KG1 (cell line): Measurements from ENCODE around the gene ZNF677.
"Not testable (repeated sequence)": the region's sequence is repeated elsewhere in the genome, so short reads cannot be mapped to it uniquely, and the experiment has no call there.

ENCODE experiments used
- DNase-seq: peaks from one replicate; lab custom pipeline; 2025; lab: John Stamatoyannopoulos, UW

Gene ZNF677

DNA sequence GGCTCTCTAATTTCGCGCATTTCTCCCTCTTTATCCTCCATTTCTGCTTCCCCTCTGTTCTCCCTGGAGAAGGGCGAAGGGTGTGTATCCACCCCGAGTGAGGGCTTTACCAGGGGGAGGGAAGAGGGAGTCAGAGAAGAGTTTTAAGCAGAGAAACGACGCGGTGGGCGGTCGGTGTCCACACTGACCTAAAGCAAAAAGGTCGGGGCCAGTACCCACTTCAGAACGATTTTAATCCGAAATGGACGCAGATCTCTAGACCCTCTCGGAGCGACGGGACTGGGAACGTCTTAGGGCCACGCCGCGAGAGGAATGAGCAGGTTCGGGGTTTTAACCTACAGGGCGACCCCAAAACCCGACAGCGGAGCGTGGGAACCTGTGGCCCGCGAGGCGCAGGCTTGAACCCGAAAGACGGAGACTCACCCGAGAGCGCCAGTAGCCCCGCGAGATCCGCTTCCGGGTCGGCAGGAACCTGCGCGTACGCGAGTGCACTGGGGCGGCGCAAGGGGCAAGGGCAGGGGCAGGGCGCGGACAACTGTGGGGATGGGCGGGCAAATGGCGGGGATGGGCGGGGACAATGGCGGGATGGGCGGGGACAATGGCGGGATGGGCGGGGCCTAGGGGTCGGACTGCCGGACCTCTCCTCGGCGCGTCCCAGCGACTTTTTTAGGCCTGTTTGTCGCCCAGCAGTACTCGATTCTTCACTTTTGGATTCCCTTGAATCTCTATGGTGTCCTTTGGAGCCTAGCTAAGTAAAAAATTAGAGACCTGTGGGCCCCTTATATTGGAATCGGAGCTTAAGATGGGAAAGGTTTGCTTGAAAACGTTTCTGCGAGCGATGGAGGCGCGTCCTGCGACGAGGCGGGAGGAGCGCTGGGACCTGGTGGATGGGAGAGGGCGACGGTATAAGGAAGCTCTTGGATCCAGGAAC, at the start of gene ZNF677:
TSS of gene ZNF677 (minus strand) at position 463 of the 931 bp plus-strand sequence. CDS start 3,323 bp downstream, outside the sequence.
- peak; percentile 43 for DNase-seq

DNA sequence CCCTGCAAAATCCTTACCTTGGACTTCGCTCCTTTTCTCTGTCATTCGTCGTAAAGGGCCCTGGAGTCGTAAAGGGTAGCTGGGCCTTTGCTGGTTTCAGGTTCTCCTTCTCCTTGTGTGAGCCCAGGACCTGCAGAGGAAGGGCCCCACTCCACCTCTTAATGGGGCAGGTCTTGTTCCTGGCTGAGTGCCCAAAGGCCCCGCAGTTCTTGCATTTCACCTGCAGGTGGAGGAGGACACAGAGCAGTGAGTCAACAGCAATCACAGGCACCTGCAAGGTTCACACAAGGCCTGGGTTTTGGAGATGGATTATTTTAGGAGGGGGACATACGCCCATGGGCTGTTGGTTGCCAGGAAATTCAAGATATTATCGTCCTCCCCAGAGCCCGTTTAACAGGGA, 46.7 kb upstream of the ZNF677 start:
- not testable (repeated sequence) for DNase-seq

DNA sequence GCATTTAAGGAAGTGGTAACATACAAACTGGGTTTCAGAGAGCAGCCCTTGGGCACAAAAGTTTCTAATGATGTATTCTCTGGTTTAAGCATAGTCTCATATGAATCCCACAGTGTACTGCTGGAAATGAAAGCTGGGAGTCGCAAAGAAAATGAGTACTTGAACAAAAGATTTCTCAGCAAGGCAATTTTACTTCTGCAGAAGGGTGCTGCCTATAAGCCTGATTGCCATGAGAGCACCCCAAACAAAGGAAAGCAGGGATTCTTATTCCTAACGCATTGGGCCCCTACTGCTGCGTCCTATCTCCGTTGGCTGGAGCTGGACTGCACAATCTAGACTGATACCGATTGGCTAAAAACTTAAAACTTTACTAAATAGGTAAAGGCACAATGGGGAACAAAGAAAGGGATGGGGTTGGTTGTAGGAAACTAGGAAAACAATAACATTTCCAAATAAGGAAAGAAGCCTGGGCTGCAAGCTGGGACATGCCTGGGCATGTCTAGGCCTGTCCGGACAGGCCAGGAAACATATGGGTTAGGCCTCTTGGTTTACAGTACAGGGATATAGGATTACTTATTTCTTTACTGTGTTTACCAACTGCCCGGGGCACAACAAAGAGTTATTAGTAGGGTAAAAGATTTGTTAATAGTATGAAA, 40.2 kb upstream of the ZNF677 start:
- no peak for DNase-seq

DNA sequence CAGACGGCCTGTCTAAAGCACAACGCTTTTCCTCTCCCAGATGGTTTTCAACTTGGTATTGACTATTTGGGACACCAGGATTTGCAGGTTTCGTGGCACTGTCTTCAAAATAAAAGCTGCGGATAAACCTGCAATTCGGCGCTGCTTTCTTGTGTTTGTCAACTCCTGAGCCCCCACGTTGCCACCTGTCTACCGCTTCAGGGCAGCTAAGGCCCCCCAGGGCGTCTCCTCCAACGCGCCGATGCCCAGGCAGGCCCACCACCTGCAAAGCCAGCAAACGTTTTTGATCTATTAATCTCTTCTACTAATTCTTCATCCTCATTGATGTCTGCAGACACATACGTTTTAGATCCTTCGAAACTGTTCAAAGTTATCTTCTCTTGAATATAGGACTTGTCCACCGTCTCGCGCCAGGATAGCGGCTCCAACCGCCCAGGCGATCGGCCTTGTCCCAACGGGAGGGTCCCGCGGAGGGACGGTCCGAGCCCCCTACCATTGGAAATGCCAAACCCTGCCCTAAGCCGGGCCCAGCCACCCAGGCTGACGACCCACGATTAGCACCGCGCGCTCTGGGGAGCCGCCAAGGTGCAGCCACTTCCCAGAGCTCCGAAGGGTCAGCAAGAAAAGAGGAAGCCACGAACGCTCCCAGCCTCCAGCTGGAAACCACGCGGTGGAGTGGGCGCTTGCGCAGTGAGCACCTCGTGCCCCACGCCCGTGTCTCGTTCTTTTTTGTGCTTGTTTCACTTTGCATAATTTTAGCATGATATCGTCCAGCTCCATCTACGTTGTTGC, 36.3 kb upstream of the ZNF677 start:
- no peak for DNase-seq

DNA sequence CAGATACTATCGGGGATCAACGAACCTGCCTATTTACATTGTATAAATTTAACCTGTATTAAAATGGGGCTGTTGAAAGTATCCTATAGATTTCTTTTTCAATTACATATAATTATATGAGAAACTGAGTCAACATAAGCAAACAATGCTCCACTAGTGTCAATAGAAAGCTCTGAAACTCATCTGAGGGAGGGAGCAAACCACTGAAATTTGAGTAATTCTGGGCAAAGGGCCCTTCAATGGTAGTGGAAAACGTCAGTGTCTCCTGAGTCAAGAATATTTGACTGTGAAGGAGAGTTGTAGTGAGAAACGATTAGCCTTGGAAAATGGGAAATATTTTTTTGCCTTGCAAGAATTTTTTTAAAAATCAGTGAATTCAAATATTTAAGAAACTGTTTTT, 30.4 kb upstream of the ZNF677 start:
- no peak for DNase-seq

DNA sequence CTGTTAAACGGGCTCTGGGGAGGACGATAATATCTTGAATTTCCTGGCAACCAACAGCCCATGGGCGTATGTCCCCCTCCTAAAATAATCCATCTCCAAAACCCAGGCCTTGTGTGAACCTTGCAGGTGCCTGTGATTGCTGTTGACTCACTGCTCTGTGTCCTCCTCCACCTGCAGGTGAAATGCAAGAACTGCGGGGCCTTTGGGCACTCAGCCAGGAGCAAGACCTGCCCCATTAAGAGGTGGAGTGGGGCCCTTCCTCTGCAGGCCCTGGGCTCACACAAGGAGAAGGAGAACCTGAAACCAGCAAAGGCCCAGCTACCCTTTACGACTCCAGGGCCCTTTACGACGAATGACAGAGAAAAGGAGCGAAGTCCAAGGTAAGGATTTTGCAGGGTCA, 27.3 kb upstream of the ZNF677 start:
- not testable (repeated sequence) for DNase-seq

DNA sequence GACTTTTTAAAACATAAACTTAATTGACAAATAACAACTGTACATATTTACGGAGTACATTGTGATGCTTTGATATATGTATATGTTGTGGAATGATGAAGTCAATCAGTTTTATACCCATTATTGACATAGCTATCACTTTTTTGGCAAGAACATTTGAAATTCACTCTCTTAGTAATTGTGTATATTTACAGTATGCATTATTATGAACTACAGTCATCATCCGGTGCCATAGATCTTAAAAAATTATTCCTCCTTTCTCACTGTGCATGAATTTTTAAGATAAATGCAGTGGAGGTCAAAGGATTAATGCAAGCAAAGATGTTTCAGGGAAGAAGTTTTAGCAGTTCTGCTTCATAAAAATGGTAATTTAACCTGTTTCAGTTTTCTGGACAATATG, 20.8 kb upstream of the ZNF677 start:
- DNase-seq: no peak

DNA sequence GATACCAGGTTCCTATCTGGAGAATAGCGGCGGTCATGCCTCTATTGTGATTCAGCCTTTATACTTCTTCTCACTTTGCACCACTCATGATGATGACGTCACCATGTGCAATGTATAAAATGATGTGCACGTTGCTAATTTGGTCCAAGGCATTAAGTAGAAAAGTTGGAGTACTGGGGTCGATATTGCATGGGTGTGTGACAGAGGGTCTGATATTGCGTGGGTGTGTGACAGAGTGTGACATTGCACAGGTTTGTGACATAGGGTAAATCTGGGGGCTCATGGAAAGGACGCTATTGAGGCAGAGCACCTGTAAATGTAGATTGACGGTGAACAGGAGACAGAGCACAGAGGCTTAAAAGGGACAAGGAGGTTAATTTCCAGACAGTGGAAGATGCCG, 17.4 kb upstream of the ZNF677 start:
- DNase-seq: no peak

DNA sequence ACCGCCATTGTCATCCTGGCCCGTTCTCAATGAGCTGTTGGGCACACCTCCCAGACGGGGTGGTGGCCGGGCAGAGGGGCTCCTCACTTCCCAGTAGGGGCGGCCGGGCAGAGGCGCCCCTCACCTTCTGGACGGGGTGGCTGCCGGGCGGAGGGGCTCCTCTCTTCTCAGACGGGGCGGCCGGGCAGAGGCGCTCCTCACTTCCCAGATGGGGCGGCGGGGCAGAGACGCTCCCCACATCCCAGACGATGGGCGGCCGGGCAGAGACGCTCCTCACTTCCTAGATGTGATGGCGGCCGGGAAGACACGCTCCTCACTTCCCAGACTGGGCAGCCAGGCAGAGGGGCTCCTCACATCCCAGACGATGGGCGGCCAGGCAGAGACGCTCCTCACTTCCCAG, 15.2 kb upstream of the ZNF677 start:
- not testable (repeated sequence) for DNase-seq

DNA sequence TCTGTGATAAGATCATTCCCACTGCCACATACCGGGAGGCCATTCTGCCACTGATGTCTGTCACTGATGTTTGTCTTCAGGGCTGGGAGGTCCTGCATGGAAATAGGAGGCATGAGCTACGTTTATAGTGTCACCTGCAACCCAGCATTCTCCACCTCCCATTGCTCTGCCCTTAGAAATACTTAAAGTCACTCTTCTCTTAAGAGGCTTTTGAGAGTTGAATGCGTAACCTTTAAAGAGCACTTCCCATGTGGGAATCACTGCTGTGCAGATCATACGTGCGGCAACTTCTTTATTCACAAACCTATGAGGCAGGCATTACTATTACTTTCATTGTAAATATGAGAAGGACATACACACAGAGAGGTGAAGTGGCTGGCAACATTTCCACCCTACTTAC, 12.9 kb upstream of the ZNF677 start, which contains the start of gene VN1R4:
TSS of gene VN1R4 (minus strand) at position 101 of the 400 bp plus-strand sequence. CDS start at position 43, 58 bp downstream.
- DNase-seq: not testable (repeated sequence)

DNA sequence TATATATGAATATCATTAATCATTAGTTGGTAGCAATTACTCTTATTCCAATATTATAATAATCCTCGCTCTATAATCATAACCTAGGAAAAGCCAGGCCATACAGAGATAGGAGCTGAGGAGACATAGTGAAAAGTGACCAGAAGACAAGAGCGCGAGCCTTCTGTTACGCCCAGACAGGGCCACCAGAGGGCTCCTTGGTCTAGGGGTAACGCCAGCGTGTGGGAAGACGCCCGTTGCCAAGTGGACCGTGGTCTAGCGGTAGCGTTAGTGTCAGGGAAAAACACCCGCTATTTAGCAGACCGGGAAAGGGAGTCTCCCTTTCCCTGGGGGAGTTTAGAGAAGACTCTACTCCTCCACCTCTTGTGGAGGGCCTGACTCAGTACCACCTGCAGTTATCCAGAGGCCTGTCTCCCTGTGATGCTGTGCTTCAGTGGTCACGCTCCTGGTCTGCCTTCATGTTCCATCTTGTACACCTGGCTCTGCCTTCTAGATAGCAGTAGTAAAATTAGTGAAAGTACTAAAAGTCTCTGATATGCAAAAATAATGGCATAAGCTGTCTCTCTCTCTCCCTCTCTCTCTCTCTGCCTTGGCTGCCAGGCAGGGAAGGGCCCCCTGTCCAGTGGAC, 3.2 kb upstream of the ZNF677 start, which contains the start of gene VN1R2:
TSS of gene VN1R2 (plus strand) at position 578 of the 628 bp plus-strand sequence. CDS start 84 bp downstream, outside the sequence.
- not testable (repeated sequence) for DNase-seq

DNA sequence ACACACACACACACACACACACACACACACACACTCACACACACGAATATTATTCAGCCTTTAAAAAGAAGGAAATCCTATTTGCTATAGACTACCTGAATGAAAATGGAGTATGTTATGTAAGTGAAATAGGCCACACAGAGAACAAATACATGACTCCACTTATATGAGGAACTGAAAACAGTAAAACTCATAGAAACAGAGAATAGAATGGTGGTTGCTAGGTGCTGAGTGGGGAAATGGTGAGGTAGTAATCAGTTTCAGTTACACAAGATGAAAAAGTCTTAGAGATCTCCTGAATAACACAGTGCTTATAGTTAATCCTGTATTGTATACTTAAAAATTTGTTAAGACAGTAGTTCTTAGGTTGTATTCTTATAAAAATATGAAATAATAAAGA, 8.2 kb downstream of the ZNF677 start:
- DNase-seq: no peak

DNA sequence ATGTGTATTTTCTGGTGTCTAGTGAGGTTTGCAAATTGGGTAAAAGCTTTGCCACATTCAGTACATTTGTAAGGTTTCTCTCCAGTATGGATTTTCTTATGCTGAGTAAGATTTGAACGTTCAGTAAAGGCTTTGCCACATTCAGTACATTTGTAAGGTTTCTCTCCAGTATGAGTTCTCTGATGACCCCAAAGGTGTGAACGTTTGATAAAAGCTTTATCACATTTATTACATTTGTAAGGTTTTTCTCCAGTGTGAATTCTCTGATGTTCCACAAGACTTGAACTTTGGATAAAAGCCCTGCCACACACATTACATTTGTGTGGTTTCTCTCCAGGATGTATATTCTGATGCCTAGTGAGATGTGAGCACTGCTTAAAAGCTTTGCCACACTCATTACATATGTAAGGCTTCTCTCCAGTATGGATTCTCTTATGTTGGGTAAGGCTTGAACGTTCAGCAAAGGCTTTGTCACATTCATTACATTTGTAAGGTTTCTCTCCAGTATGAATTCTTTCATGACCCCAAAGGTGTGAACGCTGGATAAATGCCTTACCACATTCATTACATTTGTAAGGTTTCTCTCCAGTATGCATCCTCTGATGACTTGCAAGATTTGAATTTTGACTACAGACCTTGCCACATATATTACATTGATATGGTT, 17.4 kb downstream of the ZNF677 start:
- no peak for DNase-seq

DNA sequence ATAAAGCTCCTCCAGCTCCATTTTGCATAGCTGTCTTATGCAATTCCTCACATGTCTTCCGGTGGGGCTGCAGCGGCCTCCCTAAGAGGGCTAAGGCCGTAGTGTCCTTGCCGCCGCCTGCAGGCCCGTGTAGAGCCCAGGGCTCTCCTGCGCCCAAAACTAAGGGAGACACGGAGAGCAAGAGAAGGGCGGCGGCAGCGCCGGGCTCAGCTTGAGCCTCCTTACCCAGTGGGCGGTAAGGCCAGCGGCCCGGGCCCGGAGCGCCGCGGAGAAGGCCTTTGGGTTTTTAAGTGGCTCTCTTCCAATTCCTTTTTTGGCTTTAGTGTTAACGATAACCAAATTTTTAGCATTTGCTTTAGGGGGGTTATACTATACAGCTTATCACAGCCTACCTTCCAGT, 30.1 kb downstream of the ZNF677 start:
- DNase-seq: no peak

DNA sequence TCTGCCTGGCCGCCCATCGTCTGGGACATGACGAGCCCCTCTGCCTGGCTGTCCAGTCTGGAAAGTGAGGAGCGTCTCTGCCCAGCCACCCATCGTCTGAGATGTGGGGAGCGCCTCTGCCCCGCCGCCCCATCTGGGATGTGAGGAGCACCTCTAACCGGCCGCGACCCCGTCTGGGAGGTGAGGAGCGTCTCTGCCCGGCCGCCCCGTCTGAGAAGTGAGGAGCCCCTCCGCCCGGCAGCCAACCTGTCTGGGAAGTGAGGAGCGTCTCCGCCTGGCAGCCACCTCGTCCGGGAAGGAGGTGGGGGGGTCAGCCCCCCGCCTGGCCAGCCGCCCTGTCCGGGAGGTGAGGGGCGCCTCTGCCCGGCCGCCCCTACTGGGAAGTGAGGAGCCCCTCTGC, 32.0 kb downstream of the ZNF677 start:
- DNase-seq: not testable (repeated sequence)

DNA sequence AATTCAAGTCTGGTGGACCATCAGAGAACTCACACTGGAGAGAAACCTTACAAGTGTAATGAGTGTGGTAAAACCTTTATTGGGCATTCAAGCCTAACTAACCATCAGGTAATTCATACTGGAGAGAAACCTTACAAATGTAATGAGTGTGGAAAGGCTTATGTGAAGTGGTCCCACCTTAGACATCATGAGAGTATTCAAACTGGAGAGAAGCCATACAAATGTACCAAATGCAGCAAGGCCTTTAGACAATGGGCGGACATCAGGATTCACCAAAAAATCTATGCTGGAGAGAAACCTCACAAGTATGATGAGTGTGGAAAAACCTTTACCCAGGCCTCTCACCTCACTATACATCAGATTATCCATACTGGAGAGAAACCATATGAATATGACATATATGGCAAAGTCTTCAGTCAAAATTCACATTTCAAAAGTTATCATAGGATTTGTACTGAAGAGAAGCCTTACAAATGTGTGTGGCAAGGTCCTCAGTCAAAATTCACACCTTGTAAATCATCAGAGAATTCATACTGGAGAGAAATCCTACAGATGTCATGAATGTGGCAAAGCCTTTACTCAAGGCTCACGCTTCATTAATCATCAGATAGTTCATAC, 41.9 kb downstream of the ZNF677 start:
- DNase-seq: no peak

DNA sequence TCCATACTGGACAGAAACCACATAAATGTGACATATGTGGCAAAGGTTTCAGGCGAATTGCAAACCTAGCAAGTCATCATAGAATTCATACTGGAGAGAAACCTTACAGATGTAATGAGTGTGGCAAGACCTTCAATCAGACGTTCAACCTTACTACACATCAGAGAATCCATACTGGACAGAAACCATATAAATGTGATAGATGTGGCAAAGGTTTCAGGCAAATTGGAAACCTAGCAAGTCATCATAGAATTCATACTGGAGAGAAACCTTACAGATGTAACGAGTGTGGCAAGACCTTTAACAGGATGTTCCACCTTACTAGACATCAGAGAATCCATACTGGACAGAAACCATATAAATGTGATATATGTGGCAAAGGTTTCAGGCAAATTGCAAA, 43.1 kb downstream of the ZNF677 start:
- DNase-seq: not testable (repeated sequence)

DNA sequence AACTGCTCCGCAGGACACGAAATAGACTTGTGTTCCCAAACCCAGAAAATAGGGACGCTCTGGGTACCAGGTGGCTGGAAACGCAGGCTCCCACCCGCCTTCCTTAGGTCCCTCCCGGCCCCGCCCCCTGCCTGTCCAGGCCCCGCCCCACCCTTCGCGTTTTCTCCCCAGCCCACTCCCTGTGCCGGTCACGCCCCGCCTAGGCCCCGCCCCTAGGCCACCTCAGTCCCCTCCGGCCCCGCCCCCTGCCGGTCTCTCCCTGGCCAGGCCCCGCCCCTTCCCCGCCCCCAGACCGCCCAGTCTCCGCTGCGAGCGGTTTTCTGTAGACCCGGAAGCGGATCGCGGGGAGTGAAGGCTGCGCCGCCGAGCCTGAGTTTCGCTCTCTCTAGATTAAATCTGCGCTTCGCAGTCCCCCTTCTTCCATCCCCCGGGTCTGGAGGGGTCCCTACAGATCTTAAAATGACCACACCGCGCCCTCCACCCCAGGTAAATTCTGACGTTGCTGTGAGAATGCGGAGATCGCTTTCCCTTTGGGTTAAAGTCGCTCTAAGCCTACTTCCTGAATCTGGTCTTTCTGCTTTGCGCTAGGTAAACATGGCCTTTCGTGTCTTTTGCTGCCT, 57.8 kb downstream of the ZNF677 start:
- peak; percentile 92 for DNase-seq

DNA sequence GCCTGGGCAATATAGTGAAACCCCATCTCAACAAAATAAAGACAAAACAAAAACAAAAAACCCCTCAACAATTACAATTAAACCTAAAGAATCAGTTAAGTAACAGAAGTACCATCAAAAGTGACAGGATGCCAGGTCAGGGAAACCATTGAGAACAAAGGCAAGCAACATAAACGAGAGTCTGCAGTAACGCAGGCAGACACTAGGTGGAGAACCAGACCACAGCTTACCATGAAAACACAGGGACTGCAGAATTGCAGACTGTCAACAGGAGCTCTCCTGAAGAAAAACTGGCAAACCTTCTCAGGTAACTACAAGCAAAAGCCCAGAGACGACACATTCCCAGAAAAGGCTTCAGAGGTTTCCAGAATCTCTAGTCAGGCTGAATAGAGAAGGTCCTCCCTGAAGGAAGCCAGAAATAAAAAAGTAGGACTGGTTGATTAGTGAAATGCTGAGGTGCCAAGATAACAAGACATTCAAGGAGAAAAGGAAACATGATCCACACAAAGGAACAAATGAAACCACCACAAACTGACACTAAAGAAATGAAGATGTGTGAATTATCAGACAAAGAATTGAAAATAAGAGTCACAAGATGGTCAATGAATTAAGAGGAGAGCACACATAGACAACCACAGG, 59.3 kb downstream of the ZNF677 start:
- peak; percentile 72 for DNase-seq
